HFF-Myc (cell line): ENCODE measurements around the gene RAX2.
A peak's percentile ranks its signal among the peaks of the same experiment; 100 is the strongest.

ENCODE experiments used
- DNase-seq: peaks from one replicate; pipeline ENCODE4 v3.0.0-alpha.2; 2011; ENCODE audit warnings: low read depth; ENCODE audit errors: extremely low read depth
- H3K4me3 ChIP-seq: replicated peaks from 2 replicates; pipeline ENCODE4 v1.5.1; 2011; ENCODE audit warnings: low read depth, mild to moderate bottlenecking, control low read depth, low read length
- TF ChIP-seq, protein P1 (sequence below): IDR thresholded peaks from 2 replicates; pipeline ENCODE4 v1.5.1; 2012; ENCODE audit warnings: mild to moderate bottlenecking, low read depth, low read length, control low read depth; ENCODE audit errors: missing control alignments

The RAX2 gene

DNA sequence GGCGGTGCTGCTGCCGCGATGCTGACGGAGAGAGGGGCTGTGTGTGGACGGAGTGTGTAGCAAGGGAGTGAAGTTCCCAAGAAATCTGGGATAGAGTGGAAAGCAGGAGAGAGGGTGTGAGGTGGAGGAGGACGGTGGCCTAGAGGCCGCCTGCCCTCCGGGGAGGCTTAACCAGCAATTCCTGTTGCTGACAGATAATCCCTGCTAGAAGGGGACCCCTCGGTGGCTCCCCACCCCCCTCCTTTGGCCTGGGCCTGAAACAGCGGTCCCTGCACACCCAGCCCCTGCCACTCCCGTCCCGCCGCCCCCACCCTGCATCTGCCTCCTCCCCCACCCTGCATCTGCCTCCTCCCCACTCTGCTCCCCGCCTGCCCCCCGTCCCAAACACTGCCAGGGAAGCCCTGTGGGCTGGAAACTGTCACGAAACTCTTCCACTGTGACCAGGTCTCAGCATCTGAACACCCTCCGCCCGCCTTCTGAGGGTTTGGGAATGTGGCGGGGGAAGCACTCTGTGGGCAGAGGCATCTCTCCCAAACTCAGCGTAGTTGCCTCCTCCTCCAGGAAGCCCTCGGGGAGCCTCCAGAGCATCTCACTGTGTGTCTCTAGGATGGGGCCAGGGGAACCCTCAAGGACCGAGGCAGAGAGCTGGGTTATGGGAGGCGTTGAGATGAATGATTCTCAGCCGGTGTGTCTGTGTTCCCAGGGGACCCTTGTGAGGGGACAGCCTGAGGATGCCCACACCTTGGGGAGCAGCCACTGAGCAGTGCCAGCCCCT, 31.3 kb upstream of the RAX2 start:
- H3K4me3 ChIP-seq: no peak overlapping the region
- DNase-seq: no peak
- TF ChIP-seq, protein P1, sequence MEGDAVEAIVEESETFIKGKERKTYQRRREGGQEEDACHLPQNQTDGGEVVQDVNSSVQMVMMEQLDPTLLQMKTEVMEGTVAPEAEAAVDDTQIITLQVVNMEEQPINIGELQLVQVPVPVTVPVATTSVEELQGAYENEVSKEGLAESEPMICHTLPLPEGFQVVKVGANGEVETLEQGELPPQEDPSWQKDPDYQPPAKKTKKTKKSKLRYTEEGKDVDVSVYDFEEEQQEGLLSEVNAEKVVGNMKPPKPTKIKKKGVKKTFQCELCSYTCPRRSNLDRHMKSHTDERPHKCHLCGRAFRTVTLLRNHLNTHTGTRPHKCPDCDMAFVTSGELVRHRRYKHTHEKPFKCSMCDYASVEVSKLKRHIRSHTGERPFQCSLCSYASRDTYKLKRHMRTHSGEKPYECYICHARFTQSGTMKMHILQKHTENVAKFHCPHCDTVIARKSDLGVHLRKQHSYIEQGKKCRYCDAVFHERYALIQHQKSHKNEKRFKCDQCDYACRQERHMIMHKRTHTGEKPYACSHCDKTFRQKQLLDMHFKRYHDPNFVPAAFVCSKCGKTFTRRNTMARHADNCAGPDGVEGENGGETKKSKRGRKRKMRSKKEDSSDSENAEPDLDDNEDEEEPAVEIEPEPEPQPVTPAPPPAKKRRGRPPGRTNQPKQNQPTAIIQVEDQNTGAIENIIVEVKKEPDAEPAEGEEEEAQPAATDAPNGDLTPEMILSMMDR: no peak

DNA sequence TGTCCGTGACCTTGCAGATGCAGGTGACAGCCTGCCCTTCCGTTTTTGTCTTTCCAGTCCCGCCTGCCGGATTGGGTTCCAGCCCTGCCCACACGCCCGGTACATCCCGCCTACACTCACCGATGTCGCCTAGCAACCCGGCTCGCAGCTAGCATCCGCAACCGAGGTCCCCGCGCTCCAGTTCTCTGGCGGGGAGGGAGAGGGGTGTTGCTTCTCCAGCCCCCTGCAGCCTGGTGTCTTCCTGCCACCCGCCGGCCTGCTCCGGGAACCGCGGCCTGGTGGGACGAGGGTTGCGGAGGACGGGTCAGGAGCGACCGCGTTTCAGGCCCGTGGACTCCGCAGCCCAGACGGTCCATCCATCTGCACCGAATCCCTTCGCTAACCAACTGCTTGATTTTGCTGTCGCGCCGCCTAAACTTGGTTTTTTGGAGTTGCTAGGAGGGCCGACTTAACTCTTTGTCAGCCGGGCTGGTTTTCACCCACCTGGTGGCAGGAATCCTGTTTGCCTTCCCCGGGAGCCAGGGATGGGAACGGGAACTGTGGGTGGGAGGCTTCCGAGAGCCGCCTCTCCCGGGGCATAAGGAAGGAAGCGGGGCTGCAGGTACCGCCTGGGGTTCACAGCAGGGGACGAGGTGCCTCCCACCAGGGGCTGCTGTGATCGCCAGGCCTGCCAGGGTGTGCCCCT, 29.5 kb upstream of the RAX2 start:
- no peak overlapping the region for H3K4me3 ChIP-seq
- TF ChIP-seq, protein P1: peak; percentile 32

DNA sequence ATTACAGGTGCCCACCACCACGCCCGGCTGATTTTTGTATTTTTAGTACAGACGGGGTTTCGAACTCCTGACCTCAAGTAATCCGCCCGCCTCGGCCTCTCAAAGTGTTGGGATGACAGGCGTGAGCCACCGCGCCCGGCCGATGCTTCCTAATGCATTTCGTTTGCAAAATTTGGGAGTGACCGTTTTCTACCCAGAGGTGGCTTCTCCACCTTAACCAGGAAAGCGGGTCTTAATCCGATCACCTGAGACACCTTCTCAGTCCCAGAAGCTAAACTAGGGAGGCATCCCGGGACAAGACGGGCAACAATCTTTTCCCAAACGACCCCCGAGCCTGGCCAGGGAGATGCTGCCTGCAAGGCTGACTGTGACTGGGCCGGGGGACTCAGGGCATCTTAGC, 29.0 kb upstream of the RAX2 start:
- no peak for DNase-seq
- TF ChIP-seq, protein P1: no peak
- H3K4me3 ChIP-seq: no peak overlapping the region

More for the DNA sequence above, 29.5 kb upstream of the RAX2 start:
- DNase-seq: no peak

DNA sequence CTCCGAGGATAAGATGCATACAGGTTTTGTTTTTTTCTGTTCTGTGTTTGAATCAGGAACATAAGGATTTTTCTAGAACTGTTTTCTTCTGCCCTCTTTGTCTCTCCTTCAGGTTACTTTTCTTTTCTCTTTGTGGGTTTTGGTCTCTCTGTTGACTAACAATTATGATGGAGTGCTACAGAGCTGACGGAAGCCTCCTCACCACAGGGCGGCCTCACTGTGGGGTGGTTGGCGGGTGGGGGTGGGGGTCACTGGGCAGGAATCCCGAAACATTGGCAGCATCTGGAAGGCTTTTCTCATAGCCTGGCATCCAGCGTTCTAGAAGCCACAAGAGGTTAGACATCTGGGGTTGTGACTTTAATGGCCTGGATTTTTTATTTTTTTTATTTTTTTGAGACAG, 26.1 kb upstream of the RAX2 start:
- TF ChIP-seq, protein P1: no peak
- DNase-seq: no peak

DNA sequence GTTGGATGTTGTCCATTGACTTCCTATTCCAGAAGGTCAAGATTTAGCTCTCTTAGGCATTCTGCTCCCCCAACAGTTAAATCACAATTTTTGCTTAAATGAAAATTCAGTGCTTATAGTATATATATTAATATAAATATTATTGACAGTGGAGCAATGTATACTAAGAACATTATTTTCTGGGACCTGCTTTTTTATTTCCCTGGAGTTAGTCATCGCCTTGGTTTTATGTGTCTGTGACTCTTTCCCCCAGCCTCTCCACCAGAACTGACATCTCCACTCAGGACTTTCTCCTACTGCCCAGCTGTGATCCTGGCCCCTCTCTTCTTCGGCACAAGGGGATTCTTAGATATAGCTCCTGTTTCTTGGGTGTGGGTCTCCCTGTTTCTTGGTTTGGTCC, 24.3 kb upstream of the RAX2 start:
- TF ChIP-seq, protein P1: no peak
- H3K4me3 ChIP-seq: no peak overlapping the region
- no peak for DNase-seq

More for the DNA sequence above, 26.1 kb upstream of the RAX2 start:
- no peak overlapping the region for H3K4me3 ChIP-seq

DNA sequence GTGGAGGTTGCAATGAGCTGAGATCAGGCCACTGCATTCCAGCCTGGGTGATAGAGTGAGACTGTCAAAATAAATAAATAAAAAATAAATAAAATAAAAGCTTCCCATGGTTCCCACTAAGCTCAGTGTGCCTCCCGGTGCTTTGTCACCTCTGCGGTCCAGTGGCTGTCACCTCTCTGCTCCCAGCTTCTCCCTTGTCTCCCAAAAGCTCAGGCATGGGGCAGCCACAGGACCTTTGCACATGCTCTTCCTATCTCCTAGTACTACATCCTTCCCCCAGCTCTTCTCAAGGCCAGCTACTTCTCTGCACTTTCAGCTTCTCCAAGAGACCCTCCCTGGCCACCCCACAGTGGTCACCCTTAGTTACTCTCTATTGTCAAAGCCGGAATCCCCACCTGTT, 21.8 kb upstream of the RAX2 start:
- no peak for DNase-seq
- TF ChIP-seq, protein P1: no peak
- H3K4me3 ChIP-seq: no peak overlapping the region
